ENCODE results near the gene UNC93B1. TPM values are rescaled to one million over a fixed set of nuclear protein-coding genes. Genes with fewer than 3 reads are reported as not detected.

UNC93B1 gene
- total RNA-seq, 2 experiments from 2014 or later = 12.4 to 13.0 TPM

GRCh38 chr11:67999201-67999629, 4.7 kb downstream of the UNC93B1 start:
- ChIA-PET CTCF (no interaction called here), POLR2A (no interaction called here)
- no peak for TF ChIP-seq CTCF (IDR thresholded peaks at IDR 0.05)
- no peak overlapping the region for H3K4me3 Mint-ChIP-seq
- no peaks in the 10 kb centered on the region for H3K36me3 Mint-ChIP-seq (ENCODE audit: low read depth)
- no peak overlapping the region for H3K27ac Mint-ChIP-seq
- intact Hi-C loops (cut with micrococcal nuclease) = no loop called here
- no peaks in the 10 kb centered on the region for H3K27me3 Mint-ChIP-seq
- DNase-seq = no peak
- H3K9me3 Mint-ChIP-seq = no peaks in the 10 kb centered on the region
- peaks cover 25% of the 10 kb centered on the region for H3K4me1 Mint-ChIP-seq (ENCODE audit: low read depth)
- ATAC-seq = no peak

- TF ChIP-seq CTCF (IDR thresholded peaks at IDR 0.05) = no peak
- H3K9me3 Mint-ChIP-seq = no peaks in the 10 kb centered on the region
- ATAC-seq (peak; percentile 38), DNase-seq (peak; percentile 52)
- ChIA-PET POLR2A (no interaction called here), CTCF (no interaction called here)
- H3K4me1 Mint-ChIP-seq (ENCODE audit: low read depth) = peaks cover 27% of the 10 kb centered on the region
- H3K4me3 Mint-ChIP-seq = no peak overlapping the region
- intact Hi-C loops (cut with micrococcal nuclease) = no loop called here
- no peaks in the 10 kb centered on the region for H3K36me3 Mint-ChIP-seq (ENCODE audit: low read depth)
- no peak overlapping the region for H3K27ac Mint-ChIP-seq
- H3K27me3 Mint-ChIP-seq = no peaks in the 10 kb centered on the region
Measured at GRCh38 chr11:67998150-67999045, 5.5 kb downstream of the UNC93B1 start.

GRCh38 chr11:67997475-67997921, 6.4 kb downstream of the UNC93B1 start:
- no peaks in the 10 kb centered on the region for H3K36me3 Mint-ChIP-seq (ENCODE audit: low read depth)
- DNase-seq (no peak), ATAC-seq (no peak)
- no peak overlapping the region for H3K4me3 Mint-ChIP-seq
- H3K27me3 Mint-ChIP-seq = no peaks in the 10 kb centered on the region
- TF ChIP-seq CTCF (IDR thresholded peaks at IDR 0.05) = no peak
- no peaks in the 10 kb centered on the region for H3K9me3 Mint-ChIP-seq
- no peak overlapping the region for H3K27ac Mint-ChIP-seq
- POLR2A ChIA-PET = interaction anchor here (0.5 kb wide), 1 partner anchor 381 kb away, joined by 3 read pairs; no protein-coding TSS in a partner anchor
- CTCF ChIA-PET = no interaction called here
- H3K4me1 Mint-ChIP-seq (ENCODE audit: low read depth) = peaks cover 22% of the 10 kb centered on the region
- intact Hi-C loops (cut with micrococcal nuclease) = no loop called here

- DNase-seq (peak; percentile 59), ATAC-seq (peak; percentile 79)
- Mint-ChIP-seq H3K27ac (no peak overlapping the region), H3K4me1 (ENCODE audit: low read depth) (peaks cover 22% of the 10 kb centered on the region), H3K27me3 (peaks cover under 1% of the 10 kb centered on the region), H3K9me3 (no peaks in the 10 kb centered on the region), H3K4me3 (no peak overlapping the region), H3K36me3 (ENCODE audit: low read depth) (no peaks in the 10 kb centered on the region)
- TF ChIP-seq CTCF (IDR thresholded peaks at IDR 0.05) = no peak
- ChIA-PET CTCF (no interaction called here), POLR2A (interaction anchor here (0.5 kb wide), 1 partner anchor 381 kb away, joined by 3 read pairs; no protein-coding TSS in a partner anchor)
- intact Hi-C loops (cut with micrococcal nuclease) = no loop called here
Measured at GRCh38 chr11:67996622-67997474, 7.0 kb downstream of the UNC93B1 start.
